Spinal cord (tissue), 10 donors: Measurements from ENCODE around the gene ADCYAP1. TPM values are rescaled to one million over a fixed set of nuclear protein-coding genes. Genes with fewer than 3 reads are reported as not detected.

ENCODE experiments used
- DNase-seq, 6 donors: peaks; one replicate each; pipeline versions ENCODE4 v3.0.0 to v3.0.0-alpha.2; 2013 to 2015; ENCODE audit warnings: low spot score in 6 of 6, low read depth in 4 of 6
- H3K27ac ChIP-seq: one replicate; pipeline ENCODE4 v1.5.1; 2013; ENCODE audit warnings: low read depth, low read length, control low read depth
- H3K27me3 ChIP-seq: one replicate; pipeline ENCODE4 v1.6.1; 2013; ENCODE audit warnings: low read length; ENCODE audit not compliant: control insufficient read depth, insufficient read depth
- H3K36me3 ChIP-seq: one replicate; pipeline ENCODE4 v1.6.1; 2013; ENCODE audit warnings: low read length; ENCODE audit not compliant: control insufficient read depth, insufficient read depth
- H3K4me1 ChIP-seq: one replicate; pipeline ENCODE4 v1.6.1; 2013; ENCODE audit warnings: low read length; ENCODE audit not compliant: control insufficient read depth, insufficient read depth
- H3K4me3 ChIP-seq: one replicate; pipeline ENCODE4 v1.5.1; 2013; ENCODE audit warnings: low read depth, low read length, control low read depth
- H3K9me3 ChIP-seq: one replicate; pipeline ENCODE4 v1.6.1; 2013; ENCODE audit warnings: low read length; ENCODE audit not compliant: control insufficient read depth, insufficient read depth
- WGBS: methylation state at CpG from one replicate; pipeline ENCODE4 v1.1.5; 2013; ENCODE audit warnings: missing lambda C conversion rate; ENCODE audit not compliant: insufficient coverage; 5-methylcytosine and 5-hydroxymethylcytosine counted together
- polyA plus RNA-seq, 2 donors: library from polyadenylated mRNA; unstranded; fragments of 120-200 nt; gene quantifications; one replicate each; pipeline ENCODE4 v1.2.1, GENCODE V29; 2013; ENCODE audit not compliant: insufficient read length in 2 of 2
- total RNA-seq, 2 donors: library from RNA; depleted of rRNA in 1 of 2; stranded (reverse); fragments of 120-200 nt in 1 of 2; fragments of >200 nt in 1 of 2; gene quantifications; one replicate each; pipeline versions ENCODE4 v1.2.3 to v1.2.4, GENCODE V29; 2013 to 2014
- donor health status: healthy.

Gene ADCYAP1
- total and polyA plus RNA-seq, 4 donors = 5.0 to 21.3 (median 13.7) TPM

DNA sequence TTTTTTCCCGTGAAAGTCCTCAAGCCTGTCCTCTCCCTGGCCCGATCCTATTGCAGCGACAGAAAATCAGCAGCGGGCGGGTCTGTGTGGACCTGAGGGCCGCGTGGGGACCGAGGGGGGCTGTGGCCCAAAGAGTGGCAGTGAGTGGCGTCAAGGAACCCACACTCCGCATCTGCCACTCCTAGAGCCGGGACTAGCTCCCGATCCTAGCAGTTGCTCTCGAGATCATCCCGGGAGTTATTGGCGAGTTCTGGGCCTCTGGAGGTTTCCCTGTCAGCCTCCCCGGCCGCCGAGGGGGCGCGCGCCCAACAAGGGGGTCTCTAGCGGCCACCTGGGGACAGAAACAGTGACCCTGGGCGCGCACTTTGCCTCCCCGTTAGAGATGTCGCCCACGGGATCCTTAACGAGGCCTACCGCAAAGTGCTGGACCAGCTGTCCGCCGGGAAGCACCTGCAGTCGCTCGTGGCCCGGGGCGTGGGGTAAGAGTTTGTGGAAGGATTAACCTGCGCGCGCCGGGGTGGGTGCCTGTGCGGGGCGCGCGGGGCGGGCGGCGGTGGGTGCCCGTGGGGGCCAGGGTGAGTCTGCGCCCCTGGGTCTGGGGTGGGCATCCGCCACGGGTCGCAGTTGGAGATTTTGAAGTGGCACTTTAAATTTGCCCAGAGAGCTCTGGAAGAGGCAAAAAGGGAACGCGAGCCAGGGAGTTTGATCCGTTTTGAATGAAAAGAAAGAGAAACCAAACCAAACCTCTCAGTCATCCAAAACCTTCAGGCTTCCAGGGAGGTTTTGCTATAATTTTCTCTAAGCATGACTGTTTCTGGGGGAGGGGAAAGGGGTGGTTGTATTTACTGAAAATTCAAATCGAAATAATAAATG lies 3.5 kb downstream of the ADCYAP1 start:
- no peak overlapping the region for H3K27ac ChIP-seq
- H3K4me1 ChIP-seq = peaks cover 47% of the 10 kb centered on the region
- peaks cover 85% of the 10 kb centered on the region for H3K27me3 ChIP-seq
- 1% methylated on average over 50 of the region's 55 CpGs for WGBS
- no peaks in the 10 kb centered on the region for H3K9me3 ChIP-seq
- no peaks in the 10 kb centered on the region for H3K36me3 ChIP-seq
- peak in 2 of 6 donors; percentile 43 to 55 for DNase-seq
- H3K4me3 ChIP-seq = peak overlapping the region; percentile 21

DNA sequence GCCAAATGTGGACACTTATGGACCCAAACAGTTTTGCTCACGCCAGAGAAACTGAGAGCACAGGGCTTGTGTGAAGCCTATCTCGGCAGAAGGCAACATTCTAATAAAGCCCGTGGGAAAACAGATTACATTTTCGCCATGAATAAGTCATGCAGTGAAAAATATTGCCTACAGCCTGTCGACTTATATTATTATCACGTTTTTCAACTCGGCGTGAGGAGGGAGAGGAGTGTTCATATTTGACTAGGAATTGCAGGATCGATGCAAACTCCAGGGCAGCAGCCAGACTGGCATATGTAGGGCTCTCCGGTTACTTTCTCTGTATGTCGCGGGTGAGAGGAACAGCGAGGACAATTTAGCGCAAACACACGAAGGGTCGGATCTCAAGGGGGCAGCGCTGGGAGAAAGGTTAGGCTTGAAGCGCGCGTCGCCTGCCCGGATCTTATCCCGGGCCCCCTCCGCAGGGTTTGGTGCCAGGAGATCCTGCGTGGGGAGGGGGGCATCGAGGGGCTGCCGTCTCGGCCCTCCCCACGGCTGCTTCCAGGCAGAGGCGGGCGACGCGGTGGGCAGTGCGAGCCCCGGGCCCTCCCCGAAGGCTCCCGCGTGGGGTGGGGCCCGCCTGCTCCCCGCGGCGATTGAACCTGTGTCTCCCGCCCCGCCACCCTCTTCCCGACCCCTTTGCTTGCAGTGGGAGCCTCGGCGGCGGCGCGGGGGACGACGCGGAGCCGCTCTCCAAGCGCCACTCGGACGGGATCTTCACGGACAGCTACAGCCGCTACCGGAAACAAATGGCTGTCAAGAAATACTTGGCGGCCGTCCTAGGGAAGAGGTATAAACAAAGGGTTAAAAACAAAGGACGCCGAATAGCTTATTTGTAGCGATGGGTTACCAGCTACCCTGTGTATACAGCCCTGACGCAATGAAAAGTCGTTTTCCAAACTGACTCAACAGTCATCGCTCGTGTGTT lies 4.4 kb downstream of the ADCYAP1 start:
- no peaks in the 10 kb centered on the region for H3K9me3 ChIP-seq
- H3K4me3 ChIP-seq = peak overlapping the region; percentile 16
- no peak overlapping the region for H3K27ac ChIP-seq
- H3K27me3 ChIP-seq = peaks cover 76% of the 10 kb centered on the region
- WGBS = under 1% methylated on average over 54 of the region's 69 CpGs
- H3K36me3 ChIP-seq = no peaks in the 10 kb centered on the region
- peak in 2 of 6 donors; percentile 64 to 79 for DNase-seq
- H3K4me1 ChIP-seq = peaks cover 47% of the 10 kb centered on the region

DNA sequence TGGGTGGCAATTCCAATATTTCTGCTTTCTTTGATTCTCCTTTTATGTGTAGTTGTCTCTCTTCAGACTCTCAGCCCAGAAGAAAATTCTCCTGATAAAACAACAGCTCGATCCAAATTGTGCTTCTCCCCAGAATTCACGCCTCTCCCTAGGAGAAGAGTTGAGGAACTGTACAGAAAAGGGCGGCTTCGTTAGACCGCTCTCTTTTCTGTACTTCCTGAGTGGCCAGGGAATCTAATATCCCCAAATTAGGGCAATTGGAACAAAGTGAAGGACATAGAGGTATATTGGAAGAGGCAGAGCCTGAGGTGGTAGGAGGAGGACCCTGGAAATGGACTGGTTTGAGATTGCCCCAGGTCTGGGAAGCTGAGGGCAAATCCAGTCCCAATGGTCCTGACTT lies 5.6 kb downstream of the ADCYAP1 start:
- DNase-seq = peak in 2 of 6 donors; percentile 9 to 23
- H3K4me3 ChIP-seq = no peak overlapping the region
- H3K27me3 ChIP-seq = peaks cover 64% of the 10 kb centered on the region
- no peaks in the 10 kb centered on the region for H3K9me3 ChIP-seq
- H3K36me3 ChIP-seq = no peaks in the 10 kb centered on the region
- WGBS = 54% methylated on average over 4 of the region's 5 CpGs
- no peak overlapping the region for H3K27ac ChIP-seq
- peaks cover 38% of the 10 kb centered on the region for H3K4me1 ChIP-seq

GRCh38 chr18:911025-911424 lies 6.4 kb downstream of the ADCYAP1 start:
- Histone ChIP-seq H3K4me1 (peaks cover 30% of the 10 kb centered on the region), H3K4me3 (no peak overlapping the region), H3K36me3 (no peaks in the 10 kb centered on the region), H3K9me3 (no peaks in the 10 kb centered on the region), H3K27me3 (peaks cover 56% of the 10 kb centered on the region), H3K27ac (no peak overlapping the region)
- peak in 2 of 6 donors; percentile 3 to 36 for DNase-seq
- WGBS = 25% methylated on average over 1 of the region's 2 CpGs

DNA sequence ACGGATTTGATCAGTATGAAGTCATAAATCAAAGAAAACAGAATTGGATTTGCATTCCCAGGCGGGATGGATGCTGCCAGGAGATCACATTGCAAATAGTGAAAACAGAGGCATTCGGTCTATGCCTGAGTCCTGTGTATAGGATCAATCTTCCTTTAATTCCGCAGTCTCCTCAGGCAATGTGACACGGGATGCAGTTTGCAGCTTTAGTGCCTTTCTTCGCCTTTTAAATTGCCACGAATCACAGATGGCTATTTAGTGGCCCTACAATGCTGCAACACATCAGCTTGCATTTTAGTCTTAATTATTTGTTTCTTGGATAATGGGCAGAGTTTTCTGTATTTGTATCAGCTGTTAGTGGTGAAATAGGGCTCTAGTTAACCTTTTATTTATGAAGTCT lies 6.8 kb downstream of the ADCYAP1 start:
- Histone ChIP-seq H3K4me3 (no peak overlapping the region), H3K4me1 (peaks cover 26% of the 10 kb centered on the region), H3K36me3 (no peaks in the 10 kb centered on the region), H3K27me3 (peaks cover 52% of the 10 kb centered on the region), H3K27ac (no peak overlapping the region), H3K9me3 (no peaks in the 10 kb centered on the region)
- DNase-seq = peak in 2 of 6 donors; percentile 40 to 74
- 5% methylated on average over 4 of the region's 7 CpGs for WGBS

DNA sequence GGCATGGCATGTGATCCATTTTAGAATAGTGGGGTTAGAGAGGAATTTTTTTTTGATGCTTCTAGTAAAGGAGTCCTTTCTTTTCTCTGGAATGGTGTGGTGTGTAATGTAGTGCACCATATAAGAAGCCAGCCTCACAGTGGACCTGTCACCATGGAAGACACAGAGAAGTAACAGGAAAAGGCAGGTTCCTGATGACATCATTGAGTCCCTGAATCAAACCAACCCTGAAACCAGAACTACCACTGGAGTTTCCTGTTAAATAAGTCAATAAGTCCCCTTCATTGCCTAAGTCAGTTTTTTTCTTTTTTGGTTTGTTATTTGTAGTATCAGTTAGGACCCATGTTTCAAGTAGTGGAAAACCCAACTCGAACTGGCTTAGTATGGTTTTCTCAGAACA lies 11.9 kb downstream of the ADCYAP1 start:
- Histone ChIP-seq H3K9me3 (no peaks in the 10 kb centered on the region), H3K36me3 (no peaks in the 10 kb centered on the region), H3K4me3 (no peak overlapping the region), H3K4me1 (no peaks in the 10 kb centered on the region), H3K27ac (no peak overlapping the region), H3K27me3 (peaks cover 2% of the 10 kb centered on the region)
- DNase-seq = no peak
- WGBS = no CpG with 5 or more reads among the region's 1 CpG

GRCh38 chr18:919078-919477 lies 14.4 kb downstream of the ADCYAP1 start:
- H3K27me3 ChIP-seq = no peaks in the 10 kb centered on the region
- no peak for DNase-seq
- no peak overlapping the region for H3K27ac ChIP-seq
- H3K9me3 ChIP-seq = no peaks in the 10 kb centered on the region
- H3K4me1 ChIP-seq = peaks cover 2% of the 10 kb centered on the region
- WGBS = 63% methylated on average over 2 of the region's 2 CpGs
- H3K4me3 ChIP-seq = no peak overlapping the region
- no peaks in the 10 kb centered on the region for H3K36me3 ChIP-seq

- Histone ChIP-seq H3K4me3 (no peak overlapping the region), H3K27me3 (no peaks in the 10 kb centered on the region), H3K27ac (no peak overlapping the region), H3K36me3 (no peaks in the 10 kb centered on the region), H3K9me3 (no peaks in the 10 kb centered on the region), H3K4me1 (peaks cover 2% of the 10 kb centered on the region)
- 32% methylated on average over 2 of the region's 6 CpGs for WGBS
- DNase-seq = peak in 1 of 6 donors; percentile 61
These were observed 18.6 kb downstream of the ADCYAP1 start for GRCh38 chr18:923144-923866.

DNA sequence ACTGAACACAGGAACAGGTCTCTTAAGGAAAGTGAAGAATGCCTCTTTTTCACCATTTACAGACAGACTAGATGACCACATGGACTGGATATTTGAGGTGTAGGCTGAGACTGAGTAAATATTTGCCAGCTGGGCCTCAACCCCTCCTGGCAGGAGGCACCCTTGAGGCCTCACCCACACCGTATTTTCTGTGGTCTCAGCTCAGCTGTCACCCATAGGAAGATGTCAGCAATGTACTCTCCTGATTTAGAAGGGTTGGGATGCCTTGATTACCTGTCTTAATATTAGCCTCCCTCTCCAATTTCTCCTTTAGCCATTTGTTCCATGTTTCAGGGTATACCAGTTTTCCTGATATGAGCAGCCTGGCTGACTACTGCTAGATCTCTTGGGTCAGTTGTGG lies 20.3 kb downstream of the ADCYAP1 start:
- Histone ChIP-seq H3K36me3 (no peaks in the 10 kb centered on the region), H3K4me3 (no peak overlapping the region), H3K9me3 (no peaks in the 10 kb centered on the region), H3K4me1 (peaks cover 2% of the 10 kb centered on the region), H3K27me3 (no peaks in the 10 kb centered on the region), H3K27ac (no peak overlapping the region)
- WGBS = 57% methylated on average over 1 of the region's 1 CpG
- no peak for DNase-seq
